WTC11 (cell line): Measurements from ENCODE around the gene IRAK1.

Experiments
- AFF4 ChIP-seq: sonication (generic); formaldehyde crosslinking; IDR thresholded peaks from 2 replicates; pipeline ENCODE4 v1.8.1; 2023; ENCODE audit warnings: mild to moderate bottlenecking, missing genetic modification reagents, borderline replicate concordance
- ATF3 ChIP-seq: sonication (generic); formaldehyde crosslinking; conservative IDR thresholded peaks from 2 replicates; pipeline ENCODE4 v1.8.1; 2022; ENCODE audit warnings: mild to moderate bottlenecking, missing genetic modification reagents
- CREM ChIP-seq: sonication (generic); formaldehyde crosslinking; IDR thresholded peaks from 2 replicates; pipeline ENCODE4 v1.8.1; 2022; ENCODE audit warnings: mild to moderate bottlenecking, missing genetic modification reagents, moderate library complexity
- KAT7 ChIP-seq: sonication (generic); formaldehyde crosslinking; IDR thresholded peaks from 2 replicates; pipeline ENCODE4 v1.8.1; 2023; ENCODE audit warnings: missing genetic modification reagents, mild to moderate bottlenecking, borderline replicate concordance
- NR1H2 ChIP-seq: sonication (generic); formaldehyde crosslinking; IDR thresholded peaks from 2 replicates; pipeline ENCODE4 v1.9.0; 2021; ENCODE audit warnings: mild to moderate bottlenecking, moderate library complexity, missing genetic modification reagents
- NR3C1 ChIP-seq: sonication (generic); formaldehyde crosslinking; conservative IDR thresholded peaks from 2 replicates; pipeline ENCODE4 v1.8.1; 2023; ENCODE audit warnings: low read depth, mild to moderate bottlenecking, missing genetic modification reagents
- SMAD3 ChIP-seq: sonication (generic); formaldehyde crosslinking; IDR thresholded peaks from 2 replicates; pipeline ENCODE4 v1.8.0; 2022; ENCODE audit warnings: missing genetic modification reagents, mild to moderate bottlenecking, borderline replicate concordance
- TF ChIP-seq, protein P1 (sequence below): fragments of 200-600 bp; IDR thresholded peaks from 2 replicates; pipeline ENCODE4 v1.8.0; 2022; ENCODE audit warnings: antibody characterized with exemption

DNA sequence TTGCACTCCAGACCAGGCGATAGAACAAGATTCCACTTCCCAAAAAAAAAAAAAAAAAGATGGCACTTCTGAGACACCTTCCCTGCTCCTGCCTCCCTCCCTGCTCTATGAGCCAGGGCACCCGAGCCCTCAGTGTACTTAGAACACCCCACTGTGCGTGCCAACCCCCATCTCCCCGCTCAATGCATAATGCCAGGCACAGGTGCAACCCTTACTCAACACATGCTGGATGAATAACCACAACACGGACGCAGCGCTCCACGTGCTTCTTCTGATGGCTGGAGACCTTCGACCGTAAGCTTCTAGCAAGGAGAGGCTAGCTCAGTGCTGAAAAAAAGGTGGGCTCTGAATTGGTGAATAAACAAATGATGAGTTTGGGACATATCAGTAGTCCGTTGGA, 19.9 kb upstream of the IRAK1 start:
- TF ChIP-seq ATF3 (CRISPR knock-in tag), result no peak
- TF ChIP-seq AFF4 (CRISPR knock-in tag), result no peak
- TF ChIP-seq CREM (CRISPR knock-in tag), result no peak
- TF ChIP-seq KAT7 (CRISPR knock-in tag), result no peak
- TF ChIP-seq, protein P1, sequence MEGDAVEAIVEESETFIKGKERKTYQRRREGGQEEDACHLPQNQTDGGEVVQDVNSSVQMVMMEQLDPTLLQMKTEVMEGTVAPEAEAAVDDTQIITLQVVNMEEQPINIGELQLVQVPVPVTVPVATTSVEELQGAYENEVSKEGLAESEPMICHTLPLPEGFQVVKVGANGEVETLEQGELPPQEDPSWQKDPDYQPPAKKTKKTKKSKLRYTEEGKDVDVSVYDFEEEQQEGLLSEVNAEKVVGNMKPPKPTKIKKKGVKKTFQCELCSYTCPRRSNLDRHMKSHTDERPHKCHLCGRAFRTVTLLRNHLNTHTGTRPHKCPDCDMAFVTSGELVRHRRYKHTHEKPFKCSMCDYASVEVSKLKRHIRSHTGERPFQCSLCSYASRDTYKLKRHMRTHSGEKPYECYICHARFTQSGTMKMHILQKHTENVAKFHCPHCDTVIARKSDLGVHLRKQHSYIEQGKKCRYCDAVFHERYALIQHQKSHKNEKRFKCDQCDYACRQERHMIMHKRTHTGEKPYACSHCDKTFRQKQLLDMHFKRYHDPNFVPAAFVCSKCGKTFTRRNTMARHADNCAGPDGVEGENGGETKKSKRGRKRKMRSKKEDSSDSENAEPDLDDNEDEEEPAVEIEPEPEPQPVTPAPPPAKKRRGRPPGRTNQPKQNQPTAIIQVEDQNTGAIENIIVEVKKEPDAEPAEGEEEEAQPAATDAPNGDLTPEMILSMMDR, result no peak
- TF ChIP-seq NR1H2 (CRISPR knock-in tag), result no peak
- TF ChIP-seq SMAD3 (CRISPR knock-in tag), result no peak
- no peak for TF ChIP-seq NR3C1 (CRISPR knock-in tag)
